GM23248 (cell line): ENCODE measurements around the gene EML5. TPM values are rescaled to one million over a fixed set of nuclear protein-coding genes. Genes with fewer than 3 reads are reported as not detected.

Source experiments
- DNase-seq: peaks from one replicate; pipeline ENCODE4 v3.0.0-alpha.2; 2015
- H2AFZ ChIP-seq: fragments of 200-600 bp; sonication (generic); 2 replicates; pipeline ENCODE4 v1.6.1; 2016; ENCODE audit warnings: antibody characterized with exemption
- H3F3A ChIP-seq: fragments of 200-600 bp; sonication (generic); 2 replicates; pipeline ENCODE4 v1.6.1; 2016; ENCODE audit warnings: mild to moderate bottlenecking, antibody characterized with exemption, mixed run types; ENCODE audit not compliant: insufficient read depth
- H3K27ac ChIP-seq: fragments of 200-600 bp; sonication (generic); 2 replicates; pipeline ENCODE4 v1.5.1; 2016; ENCODE audit warnings: mild to moderate bottlenecking
- H3K27me3 ChIP-seq: fragments of 200-600 bp; sonication (generic); replicated peaks from 2 replicates; pipeline ENCODE4 v1.6.1; 2016; ENCODE audit warnings: mild to moderate bottlenecking; ENCODE audit not compliant: insufficient read depth
- H3K36me3 ChIP-seq: fragments of 200-600 bp; sonication (generic); 2 replicates; pipeline ENCODE4 v1.6.1; 2016; ENCODE audit warnings: low read depth, mild to moderate bottlenecking
- H3K4me1 ChIP-seq: fragments of 200-600 bp; sonication (generic); 2 replicates; pipeline ENCODE4 v1.6.1; 2016; ENCODE audit warnings: mild to moderate bottlenecking; ENCODE audit not compliant: insufficient read depth
- H3K4me2 ChIP-seq: fragments of 200-600 bp; sonication (generic); one replicate; pipeline ENCODE4 v1.6.1; 2016; ENCODE audit warnings: mild to moderate bottlenecking; ENCODE audit not compliant: unreplicated experiment
- H3K4me3 ChIP-seq: fragments of 200-600 bp; sonication (generic); 2 replicates; pipeline ENCODE4 v1.5.1; 2016; ENCODE audit warnings: mild to moderate bottlenecking
- H3K79me2 ChIP-seq: fragments of 200-600 bp; sonication (generic); 2 replicates; pipeline ENCODE4 v1.6.1; 2016; ENCODE audit warnings: mild to moderate bottlenecking; ENCODE audit not compliant: insufficient read depth
- H3K9ac ChIP-seq: fragments of 200-600 bp; sonication (generic); 2 replicates; pipeline ENCODE4 v1.6.1; 2016; ENCODE audit warnings: mild to moderate bottlenecking
- H3K9me2 ChIP-seq: fragments of 200-600 bp; sonication (generic); 2 replicates; pipeline ENCODE4 v1.6.1; 2016; ENCODE audit warnings: mixed run types, mild to moderate bottlenecking, moderate library complexity; ENCODE audit not compliant: insufficient read depth
- H3K9me3 ChIP-seq: fragments of 200-600 bp; sonication (generic); one replicate; pipeline ENCODE4 v1.6.1; 2017; ENCODE audit warnings: low read depth
- H4K20me1 ChIP-seq: fragments of 200-600 bp; sonication (generic); 2 replicates; pipeline ENCODE4 v1.6.0; 2016; ENCODE audit not compliant: insufficient read depth
- EZH2 ChIP-seq: fragments of 200-600 bp; sonication (generic); IDR thresholded peaks from 2 replicates; pipeline ENCODE4 v1.6.1; 2018; ENCODE audit warnings: antibody characterized with exemption, mild to moderate bottlenecking; ENCODE audit not compliant: insufficient read depth, poor library complexity, severe bottlenecking
- EZH2phosphoT487 ChIP-seq: fragments of 200-600 bp; sonication (generic); IDR thresholded peaks from 2 replicates; pipeline ENCODE4 v1.6.1; 2018; ENCODE audit warnings: antibody characterized with exemption, moderate library complexity, mild to moderate bottlenecking, low read depth; ENCODE audit not compliant: insufficient read depth
- WGBS, 2 experiments: methylation state at CpG; one replicate each; pipeline ENCODE4 v1.1.6; 2015 to 2017; ENCODE audit warnings: low lambda C conversion rate in 2 of 2, low coverage in 1 of 2; ENCODE audit errors: missing lambda C conversion rate in 2 of 2; 5-methylcytosine and 5-hydroxymethylcytosine counted together
- in situ Hi-C: fragments of 300-500 bp; cut with MboI; formaldehyde crosslinking; loops from 2 replicates; pipeline ENCODE4 v1.15.0; 2020
- polyA plus RNA-seq: library from polyadenylated mRNA; unstranded; fragments of >200 nt; fragmentation: Nextera tagmentation; extraction: Ambion mirVana; gene quantifications from 2 replicates; pipeline ENCODE4 v1.2.1, GENCODE V29; 2016
- total RNA-seq: library from RNA; depleted of rRNA; stranded (reverse); fragments of >200 nt; shearing (Covaris generic); gene quantifications from 2 replicates; pipeline ENCODE4 v1.2.3, GENCODE V29; 2014

Gene EML5
- total and polyA plus RNA-seq, 2 experiments from 2014 or later = under 0.01 to 0.25 TPM

DNA sequence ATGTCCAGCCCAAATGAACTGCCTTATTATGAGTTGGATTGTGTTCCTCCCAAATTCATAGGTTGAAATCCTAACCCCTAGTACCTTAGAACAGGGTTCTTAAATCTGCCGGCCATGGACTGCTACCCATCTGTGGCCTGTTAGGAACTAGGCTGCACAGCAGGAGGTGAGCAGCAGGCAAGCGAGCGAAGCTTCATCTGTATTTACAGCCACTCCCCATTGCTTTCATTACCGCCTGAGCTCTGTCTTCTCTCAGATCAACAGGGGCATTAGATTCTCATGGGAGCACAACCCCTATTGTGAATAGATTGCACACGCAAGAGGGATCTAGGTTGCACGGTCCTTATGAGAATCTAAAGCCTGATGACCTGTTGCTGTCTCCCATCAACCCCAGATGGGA is 9.8 kb upstream of the EML5 start:
- Histone ChIP-seq H3K4me1 (no peaks in the 10 kb centered on the region), H3K27me3 (no peaks in the 10 kb centered on the region), H3K9ac (no peak overlapping the region), H3K9me2 (no peaks in the 10 kb centered on the region), H3K79me2 (no peaks in the 10 kb centered on the region), H3K36me3 (no peaks in the 10 kb centered on the region), H3K27ac (no peak overlapping the region), H3K4me3 (no peak overlapping the region), H4K20me1 (no peaks in the 10 kb centered on the region), H3K4me2 (no peak overlapping the region), H3K9me3 (no peaks in the 10 kb centered on the region), H3F3A (no peaks in the 10 kb centered on the region), H2AFZ (no peak overlapping the region)
- WGBS, 2 experiments = 42 to 46% methylated on average over 6 of the region's 6 CpGs
- no peak for DNase-seq
- TF ChIP-seq EZH2 (no peak), EZH2phosphoT487 (no peak)
- in situ Hi-C loops = no loop called here

DNA sequence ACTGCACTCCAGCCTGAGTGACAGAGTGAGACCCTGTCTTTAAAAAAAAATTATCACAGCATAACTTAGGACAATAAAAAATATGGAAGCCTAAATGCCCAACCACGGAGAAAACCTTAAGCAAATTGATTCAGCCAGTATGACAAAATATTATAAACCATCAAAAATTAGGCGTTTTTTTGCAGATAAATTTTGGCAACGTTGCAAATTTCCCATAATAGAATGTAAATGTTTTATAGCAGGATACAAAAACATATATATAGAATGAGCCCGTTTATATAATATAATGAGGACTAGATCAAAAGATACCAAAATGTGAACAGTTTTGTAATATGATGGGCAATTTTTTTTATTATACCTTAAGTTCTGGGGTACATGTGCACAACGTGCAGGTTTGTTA is 6.8 kb upstream of the EML5 start:
- in situ Hi-C loops = no loop called here
- DNase-seq = no peak
- no peaks in the 10 kb centered on the region for H3K36me3 ChIP-seq

DNA sequence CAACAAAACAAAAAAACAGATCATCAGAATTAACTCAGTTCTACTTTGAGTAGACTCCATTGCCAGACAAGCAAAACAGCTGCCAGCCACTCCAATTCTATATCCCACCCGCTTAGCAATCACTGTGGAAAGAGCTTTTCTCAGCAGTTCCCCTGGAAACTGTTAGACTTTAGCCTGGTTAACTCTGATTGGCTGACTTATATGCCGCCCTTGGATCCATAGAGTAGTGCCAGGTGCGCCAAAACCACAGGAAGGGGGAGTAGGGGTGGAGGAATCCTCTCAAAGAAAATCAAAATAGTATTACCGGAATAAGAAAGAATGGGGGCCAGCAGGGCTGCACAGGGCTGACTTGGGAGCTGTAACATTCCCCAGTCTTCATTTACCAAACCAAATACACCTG is 5.4 kb upstream of the EML5 start:
- H3K4me3 ChIP-seq = no peak overlapping the region
- no peak for TF ChIP-seq EZH2phosphoT487
- TF ChIP-seq EZH2 = no peak
- no peak overlapping the region for H3K27ac ChIP-seq
- H3K36me3 ChIP-seq = no peaks in the 10 kb centered on the region
- no peaks in the 10 kb centered on the region for H4K20me1 ChIP-seq
- DNase-seq = no peak
- H2AFZ ChIP-seq = no peak overlapping the region
- no peaks in the 10 kb centered on the region for H3K9me2 ChIP-seq
- H3K27me3 ChIP-seq = no peaks in the 10 kb centered on the region
- H3K4me2 ChIP-seq = no peak overlapping the region
- H3K79me2 ChIP-seq = no peaks in the 10 kb centered on the region
- WGBS, 2 experiments = 42 to 43% methylated on average over 4 of the region's 4 CpGs
- H3F3A ChIP-seq = no peaks in the 10 kb centered on the region
- H3K9ac ChIP-seq = no peak overlapping the region
- H3K4me1 ChIP-seq = no peaks in the 10 kb centered on the region
- no peaks in the 10 kb centered on the region for H3K9me3 ChIP-seq
- in situ Hi-C loops = no loop called here

More for the DNA sequence above, 6.8 kb upstream of the EML5 start:
- no peak for TF ChIP-seq EZH2
- no peak for TF ChIP-seq EZH2phosphoT487
- H3K79me2 ChIP-seq = no peaks in the 10 kb centered on the region
- no peaks in the 10 kb centered on the region for H3K9me2 ChIP-seq
- no peak overlapping the region for H3K27ac ChIP-seq
- 52 to 56% methylated on average over 5 of the region's 5 CpGs for WGBS, 2 experiments
- no peak overlapping the region for H2AFZ ChIP-seq
- no peaks in the 10 kb centered on the region for H3F3A ChIP-seq
- H3K4me1 ChIP-seq = no peaks in the 10 kb centered on the region
- H3K27me3 ChIP-seq = no peaks in the 10 kb centered on the region
- H3K9ac ChIP-seq = no peak overlapping the region
- H3K4me2 ChIP-seq = no peak overlapping the region
- no peaks in the 10 kb centered on the region for H3K9me3 ChIP-seq
- no peaks in the 10 kb centered on the region for H4K20me1 ChIP-seq
- no peak overlapping the region for H3K4me3 ChIP-seq

DNA sequence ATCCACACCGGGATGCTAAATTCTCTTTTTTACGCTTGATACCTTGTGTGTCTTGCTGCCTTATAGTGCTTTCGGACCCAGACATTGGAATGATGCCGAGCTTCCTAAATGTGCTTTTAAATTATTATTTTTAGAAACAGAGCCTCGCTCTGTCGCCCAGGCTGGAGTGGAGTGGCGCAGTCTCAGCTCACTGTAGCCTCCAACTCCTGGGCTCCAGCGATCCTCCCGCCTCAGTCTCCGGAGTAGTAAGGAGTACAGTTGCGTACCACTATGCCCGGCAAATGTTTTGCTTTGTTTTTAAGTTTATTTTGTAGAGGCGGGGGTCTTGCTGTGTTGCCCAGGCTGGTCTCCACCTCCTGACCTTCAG is 489 bp upstream of the EML5 start:
- Histone ChIP-seq H3K27me3 (peaks cover 26% of the 10 kb centered on the region), H3K4me3 (peak overlapping the region; percentile 69), H3K9me3 (no peaks in the 10 kb centered on the region), H3K4me2 (peak overlapping the region; percentile 62), H4K20me1 (no peaks in the 10 kb centered on the region), H3K9me2 (no peaks in the 10 kb centered on the region), H3K27ac (no peak overlapping the region), H3F3A (no peaks in the 10 kb centered on the region), H2AFZ (peak overlapping the region; percentile 75), H3K36me3 (no peaks in the 10 kb centered on the region), H3K9ac (peak overlapping the region; percentile 13; the same call in 1 of the 2 replicates), H3K4me1 (no peaks in the 10 kb centered on the region), H3K79me2 (no peaks in the 10 kb centered on the region)
- 68 to 70% methylated on average over 13 of the region's 13 CpGs for WGBS, 2 experiments
- in situ Hi-C loops = no loop called here
- TF ChIP-seq EZH2phosphoT487 (no peak), EZH2 (no peak)
- DNase-seq = no peak
